ENCODE measurements around the gene AGBL4.
"Not testable (repeated sequence)": the region's sequence is repeated elsewhere in the genome, so short reads cannot be mapped to it uniquely, and the experiment has no call there.

Gene AGBL4

DNA sequence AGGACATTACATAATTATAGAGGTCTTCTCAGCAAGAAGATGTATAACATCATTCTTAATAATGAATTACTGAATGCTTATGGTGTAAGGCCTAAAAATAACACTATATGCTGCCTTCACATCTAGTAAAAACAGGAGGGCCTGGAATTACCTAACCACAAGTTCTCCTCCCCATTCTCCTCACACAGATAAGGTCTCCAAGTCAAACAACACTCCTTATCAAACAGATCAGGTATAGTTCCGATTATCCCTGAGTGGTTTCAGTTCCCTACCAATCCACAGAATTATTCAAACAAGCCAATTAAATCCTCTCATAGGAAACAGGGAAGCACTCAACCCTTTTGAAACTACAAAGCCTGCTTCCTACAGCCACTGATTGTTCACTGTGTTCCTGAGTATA lies 4.0 kb upstream of the AGBL4 start:
- no peak overlapping the region for H3K4me3 ChIP-seq (replicated peaks; ENCODE audit: low read depth, low read length)
- TF ChIP-seq, protein P1, sequence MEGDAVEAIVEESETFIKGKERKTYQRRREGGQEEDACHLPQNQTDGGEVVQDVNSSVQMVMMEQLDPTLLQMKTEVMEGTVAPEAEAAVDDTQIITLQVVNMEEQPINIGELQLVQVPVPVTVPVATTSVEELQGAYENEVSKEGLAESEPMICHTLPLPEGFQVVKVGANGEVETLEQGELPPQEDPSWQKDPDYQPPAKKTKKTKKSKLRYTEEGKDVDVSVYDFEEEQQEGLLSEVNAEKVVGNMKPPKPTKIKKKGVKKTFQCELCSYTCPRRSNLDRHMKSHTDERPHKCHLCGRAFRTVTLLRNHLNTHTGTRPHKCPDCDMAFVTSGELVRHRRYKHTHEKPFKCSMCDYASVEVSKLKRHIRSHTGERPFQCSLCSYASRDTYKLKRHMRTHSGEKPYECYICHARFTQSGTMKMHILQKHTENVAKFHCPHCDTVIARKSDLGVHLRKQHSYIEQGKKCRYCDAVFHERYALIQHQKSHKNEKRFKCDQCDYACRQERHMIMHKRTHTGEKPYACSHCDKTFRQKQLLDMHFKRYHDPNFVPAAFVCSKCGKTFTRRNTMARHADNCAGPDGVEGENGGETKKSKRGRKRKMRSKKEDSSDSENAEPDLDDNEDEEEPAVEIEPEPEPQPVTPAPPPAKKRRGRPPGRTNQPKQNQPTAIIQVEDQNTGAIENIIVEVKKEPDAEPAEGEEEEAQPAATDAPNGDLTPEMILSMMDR (IDR thresholded peaks at IDR 0.05; ENCODE audit: low read depth, low read length, missing control alignments), result no peak
- no peak for DNase-seq (ENCODE audit: extremely low read depth, low read depth)

DNA sequence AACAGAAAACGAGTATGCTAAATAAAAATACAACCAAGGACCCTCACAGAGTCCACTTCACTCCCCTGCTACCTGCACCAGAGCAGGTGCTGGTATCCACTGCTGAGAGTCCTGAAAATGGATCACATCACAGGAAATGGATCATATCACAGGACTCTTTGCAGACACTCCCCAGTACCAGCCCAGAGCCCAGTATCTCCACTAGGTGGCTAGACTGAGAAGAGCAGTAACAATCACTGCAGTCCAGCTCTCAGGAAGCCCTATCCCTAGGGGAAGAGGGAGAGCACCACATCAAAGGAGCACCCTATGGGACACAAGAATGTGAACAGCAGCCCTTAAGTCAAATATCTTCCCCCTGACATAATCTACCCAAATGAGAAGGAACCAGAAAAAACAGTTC lies 28.0 kb downstream of the AGBL4 start:
- TF ChIP-seq, protein P1 (IDR thresholded peaks at IDR 0.05; ENCODE audit: low read depth, low read length, missing control alignments), result no peak
- H3K4me3 ChIP-seq (replicated peaks; ENCODE audit: low read depth, low read length), result no peak overlapping the region
- no peak for DNase-seq (ENCODE audit: extremely low read depth, low read depth)

- TF ChIP-seq, protein P1 (IDR thresholded peaks at IDR 0.05; ENCODE audit: low read depth, low read length, missing control alignments), result no peak
- H3K4me3 ChIP-seq (replicated peaks; ENCODE audit: low read depth, low read length), result no peak overlapping the region
- DNase-seq (ENCODE audit: extremely low read depth, low read depth), result no peak
These were observed 52.7 kb downstream of the AGBL4 start for GRCh38 chr1:49971088-49971487.

DNA sequence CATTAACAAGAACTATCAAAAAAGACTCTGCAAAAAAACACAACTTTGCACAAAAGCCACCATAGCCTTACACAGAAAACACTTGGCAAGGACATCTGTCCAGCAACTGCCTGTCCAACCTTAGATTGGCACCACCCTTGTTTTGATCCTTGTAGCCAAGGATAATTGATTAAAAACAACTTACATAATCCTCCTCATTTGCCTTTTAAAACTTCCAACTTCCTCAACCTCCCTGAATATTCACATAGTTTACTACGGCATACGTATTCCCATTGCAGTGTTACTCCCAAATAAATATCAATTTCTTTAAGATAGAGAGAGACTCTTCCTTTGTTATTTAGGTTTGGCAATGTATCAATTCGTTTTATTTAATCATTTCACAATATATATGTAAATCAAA lies 72.4 kb downstream of the AGBL4 start:
- no peak for DNase-seq (ENCODE audit: extremely low read depth, low read depth)
- TF ChIP-seq, protein P1 (IDR thresholded peaks at IDR 0.05; ENCODE audit: low read depth, low read length, missing control alignments), result no peak
- no peak overlapping the region for H3K4me3 ChIP-seq (replicated peaks; ENCODE audit: low read depth, low read length)

DNA sequence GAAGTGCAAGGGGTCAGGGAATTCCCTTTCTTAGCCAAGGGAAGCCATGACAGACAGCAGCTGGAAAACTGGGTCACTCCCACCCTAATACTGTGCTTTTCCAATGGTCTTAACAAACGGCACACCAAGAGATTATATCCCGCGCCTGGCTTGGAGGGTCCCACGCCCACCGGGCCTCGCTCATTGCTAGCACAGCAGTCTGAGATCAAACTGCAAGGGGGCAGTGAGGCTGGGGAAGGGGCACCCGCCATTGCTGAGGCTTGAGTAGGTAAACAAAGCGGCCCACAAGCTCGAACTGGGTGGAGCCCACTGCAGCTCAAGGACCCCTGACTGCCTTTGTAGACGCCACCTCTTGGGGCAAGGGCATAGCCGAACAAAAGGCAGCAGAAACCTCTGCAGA lies 108.5 kb downstream of the AGBL4 start:
- not testable (repeated sequence) for H3K4me3 ChIP-seq (replicated peaks; ENCODE audit: low read depth, low read length); DNase-seq (ENCODE audit: extremely low read depth, low read depth)

DNA sequence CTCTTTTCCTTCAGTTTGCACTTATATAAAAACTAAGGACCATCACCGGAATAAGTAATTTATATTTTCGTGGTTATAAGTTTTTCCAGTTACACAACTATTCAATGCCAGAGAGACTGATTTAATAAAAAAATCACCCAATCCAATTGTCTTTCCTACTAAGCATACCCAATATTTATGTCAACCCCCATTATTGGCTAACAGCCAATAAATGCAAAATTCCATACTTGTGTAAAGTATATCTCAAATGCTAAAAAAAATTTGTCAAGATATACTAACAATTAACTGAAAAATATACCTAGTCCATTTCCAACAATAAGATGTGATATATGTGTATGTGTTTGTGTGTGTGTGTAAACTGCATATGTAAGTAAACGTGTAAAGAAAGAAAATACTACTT lies 117.4 kb downstream of the AGBL4 start:
- TF ChIP-seq, protein P1 (IDR thresholded peaks at IDR 0.05; ENCODE audit: low read depth, low read length, missing control alignments), result no peak
- no peak for DNase-seq (ENCODE audit: extremely low read depth, low read depth)
- no peak overlapping the region for H3K4me3 ChIP-seq (replicated peaks; ENCODE audit: low read depth, low read length)

DNA sequence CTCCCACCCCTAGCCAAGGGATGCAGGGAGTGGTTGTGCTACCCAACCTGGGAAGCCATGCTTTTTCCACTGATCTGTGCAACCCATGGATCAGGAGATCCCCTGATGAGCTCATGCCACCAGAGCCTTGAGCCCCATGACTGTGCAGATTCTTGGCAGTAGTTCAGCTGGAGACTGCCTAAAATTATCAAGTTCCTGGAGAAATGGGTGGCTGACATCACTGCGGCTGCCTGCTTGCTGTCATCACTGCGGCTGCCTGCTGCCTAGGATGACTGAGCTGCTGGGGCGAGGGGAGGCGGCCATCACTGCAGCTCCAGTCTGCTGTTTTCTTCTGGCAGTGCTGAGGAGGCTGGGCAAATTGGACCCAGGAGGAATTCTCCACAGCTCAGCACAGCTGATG lies 159.2 kb downstream of the AGBL4 start:
- H3K4me3 ChIP-seq (replicated peaks; ENCODE audit: low read depth, low read length), result no peak overlapping the region
- TF ChIP-seq, protein P1 (IDR thresholded peaks at IDR 0.05; ENCODE audit: low read depth, low read length, missing control alignments), result no peak
- DNase-seq (ENCODE audit: extremely low read depth, low read depth), result no peak
